Gastroesophageal sphincter (tissue), 4 donors: Measurements from ENCODE around the gene BTBD17. TPM values are rescaled to one million over a fixed set of nuclear protein-coding genes. Genes with fewer than 3 reads are reported as not detected.

Source experiments
- ATAC-seq: fragments of 150-250 bp; one replicate; pipeline ENCODE4 v1.9.1; 2016; ENCODE audit warnings: mild to moderate bottlenecking, moderate library complexity
- H3K27ac ChIP-seq, 4 donors: fragments of 200-600 bp; sonication (generic) in 3 of 4; 1 replicate in 3 of 4; 2 replicates in 1 of 4; pipeline ENCODE4 v1.5.1; 2016 to 2019
- H3K27me3 ChIP-seq: fragments of 200-600 bp; sonication (generic); one replicate; pipeline ENCODE4 v1.5.1; 2019
- H3K36me3 ChIP-seq, 2 donors: fragments of 200-600 bp; sonication (generic); one replicate each; pipeline ENCODE4 v1.5.1; 2019; ENCODE audit warnings: control low read depth in 1 of 2
- H3K4me1 ChIP-seq, 3 donors: fragments of 200-600 bp; sonication (generic); 1 replicate in 2 of 3; 2 replicates in 1 of 3; pipeline ENCODE4 v1.5.1; 2016 to 2019; ENCODE audit warnings: control low read depth in 2 of 3
- H3K4me3 ChIP-seq, 2 donors: fragments of 200-600 bp; sonication (generic); one replicate each; pipeline ENCODE4 v1.5.1; 2019; ENCODE audit warnings: mild to moderate bottlenecking in 1 of 2, moderate library complexity in 1 of 2
- H3K9me3 ChIP-seq, 3 donors: fragments of 200-600 bp; sonication (generic); one replicate each; pipeline ENCODE4 v1.5.1; 2017 to 2019; ENCODE audit warnings: control low read depth in 2 of 3
- CTCF ChIP-seq, 4 experiments: fragments of 200-600 bp in 2 of 4; fragments of 450-650 bp in 2 of 4; sonication (generic) in 1 of 4; IDR thresholded peaks; one replicate each; pipeline ENCODE4 v1.5.1; 2017 to 2019; ENCODE audit warnings: antibody characterized with exemption in 4 of 4, mild to moderate bottlenecking in 2 of 4, moderate library complexity in 2 of 4
- EP300 ChIP-seq: sonication (generic); formaldehyde crosslinking; IDR thresholded peaks from one replicate; pipeline ENCODE4 v1.6.1; 2017; ENCODE audit warnings: antibody characterized with exemption, mild to moderate bottlenecking
- POLR2A ChIP-seq, 2 donors: fragments of 450-650 bp; IDR thresholded peaks; one replicate each; pipeline ENCODE4 v1.6.1; 2017; ENCODE audit warnings: antibody characterized with exemption in 2 of 2, mild to moderate bottlenecking in 2 of 2, moderate library complexity in 1 of 2
- POLR2AphosphoS5 ChIP-seq: sonication (generic); formaldehyde crosslinking; IDR thresholded peaks from one replicate; pipeline ENCODE4 v1.6.1; 2017; ENCODE audit warnings: antibody characterized with exemption
- WGBS, 2 donors: methylation state at CpG; one replicate each; pipeline ENCODE4 v1.1.5; 2018; ENCODE audit warnings: low coverage in 1 of 2; 5-methylcytosine and 5-hydroxymethylcytosine counted together
- total RNA-seq, 4 donors: library from RNA; depleted of rRNA; stranded (reverse); fragments of >200 nt; gene quantifications; one replicate each; pipeline ENCODE4 v1.1.0, GENCODE V29; 2016

BTBD17 gene
- total RNA-seq, 4 donors from 2014 or later, result not detected

GRCh38 chr17:74329378-74329777, 32.3 kb downstream of the BTBD17 start:
- peaks cover 85% of the 10 kb centered on the region for H3K27me3 ChIP-seq
- no peak for TF ChIP-seq POLR2AphosphoS5
- TF ChIP-seq CTCF (IDR thresholded peaks at IDR 0.05), result no peak
- no peak for TF ChIP-seq EP300
- TF ChIP-seq POLR2A (IDR thresholded peaks at IDR 0.05), result no peak
- peaks cover 0 to 22% (median 7%) of the 10 kb centered on the region in 3 donors for H3K4me1 ChIP-seq
- peaks cover 0 to 7% (median 0%) of the 10 kb centered on the region in 3 donors for H3K9me3 ChIP-seq
- H3K4me3 ChIP-seq, result no peak overlapping the region
- 69% methylated on average over 3 of the region's 3 CpGs; no CpG with 5 or more reads in 1 of the 2 donors for WGBS, 2 donors
- no peak for ATAC-seq
- H3K27ac ChIP-seq, result no peak overlapping the region
- H3K36me3 ChIP-seq, result no peaks in the 10 kb centered on the region

- H3K4me3 ChIP-seq, result no peak overlapping the region
- no peaks in the 10 kb centered on the region for H3K9me3 ChIP-seq
- no peak overlapping the region for H3K27ac ChIP-seq
- H3K4me1 ChIP-seq, result peaks cover 0 to 22% (median 7%) of the 10 kb centered on the region in 3 donors
- peaks cover 80% of the 10 kb centered on the region for H3K27me3 ChIP-seq
- H3K36me3 ChIP-seq, result no peaks in the 10 kb centered on the region
- no peak for TF ChIP-seq CTCF (IDR thresholded peaks at IDR 0.05)
- no peak for TF ChIP-seq POLR2A (IDR thresholded peaks at IDR 0.05)
- no peak for TF ChIP-seq EP300
- no peak for ATAC-seq
- WGBS, 2 donors, result no CpG with 5 or more reads among the region's 3 CpGs
Observed at GRCh38 chr17:74328487-74328886, 33.2 kb downstream of the BTBD17 start.

DNA sequence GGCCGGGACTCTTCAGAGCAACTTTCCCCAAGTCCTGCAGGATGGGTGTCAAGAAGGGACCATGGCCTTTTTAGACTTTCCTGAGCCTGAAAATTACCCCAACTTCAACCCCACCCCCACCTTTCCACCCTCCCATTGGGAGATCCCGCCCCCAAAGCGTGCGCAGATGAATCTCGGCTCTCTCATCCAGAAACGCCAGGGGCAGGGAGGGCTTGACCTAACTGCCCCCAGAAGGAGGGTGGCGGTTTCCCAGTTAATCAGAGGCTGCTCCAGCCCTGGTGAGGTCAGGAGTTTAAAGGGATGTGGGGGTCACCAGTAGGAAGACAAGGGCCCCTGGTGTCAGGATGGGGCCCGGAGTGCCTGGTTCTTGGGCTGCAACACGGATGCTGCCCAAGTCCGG, 35.2 kb downstream of the BTBD17 start:
- Histone ChIP-seq H3K36me3 (no peaks in the 10 kb centered on the region), H3K4me1 (peaks cover 0 to 22% (median 7%) of the 10 kb centered on the region in 3 donors), H3K9me3 (no peaks in the 10 kb centered on the region), H3K27ac (no peak overlapping the region), H3K4me3 (peak overlapping the region in 1 of 2 donors; percentile 51), H3K27me3 (peaks cover 72% of the 10 kb centered on the region)
- WGBS, 2 donors, result 0 to 7% methylated on average over 1 to 3 of the region's 10 CpGs
- TF ChIP-seq POLR2A (IDR thresholded peaks at IDR 0.05) (no peak), CTCF (IDR thresholded peaks at IDR 0.05) (no peak)
- ATAC-seq, result no peak

GRCh38 chr17:74325743-74326379, 35.8 kb downstream of the BTBD17 start, which contains the start of gene KIF19:
TSS of gene KIF19 (plus strand) at chr17:74326226. CDS start at chr17:74326350, 124 bp downstream.
- peaks cover 0 to 22% (median 7%) of the 10 kb centered on the region in 3 donors for H3K4me1 ChIP-seq
- peaks cover 66% of the 10 kb centered on the region for H3K27me3 ChIP-seq
- peak within 1 kb of the TSS; percentile 1 to 51 for H3K4me3 ChIP-seq
- H3K36me3 ChIP-seq, result no peaks in the 10 kb centered on the region
- TF ChIP-seq CTCF (IDR thresholded peaks at IDR 0.05) (no peak), EP300 (no peak), POLR2A (IDR thresholded peaks at IDR 0.05) (no peak), POLR2AphosphoS5 (no peak)
- peak within 1 kb of the TSS in 1 of 4 donors; percentile 6 for H3K27ac ChIP-seq
- peak; percentile 51 for ATAC-seq
- WGBS, 2 donors, result no CpG with 5 or more reads among the region's 73 CpGs
- H3K9me3 ChIP-seq, result no peaks in the 10 kb centered on the region

- no peaks in the 10 kb centered on the region for H3K9me3 ChIP-seq
- H3K27ac ChIP-seq, result peak overlapping the region in 1 of 4 donors; percentile 6
- H3K4me1 ChIP-seq, result peaks cover 0 to 22% (median 7%) of the 10 kb centered on the region in 3 donors
- H3K4me3 ChIP-seq, result peak overlapping the region in 1 of 2 donors; percentile 51
- TF ChIP-seq POLR2AphosphoS5, result no peak
- no peak for TF ChIP-seq EP300
- no peak for TF ChIP-seq CTCF (IDR thresholded peaks at IDR 0.05)
- no peak for TF ChIP-seq POLR2A (IDR thresholded peaks at IDR 0.05)
- H3K36me3 ChIP-seq, result no peaks in the 10 kb centered on the region
- 19% methylated on average over 4 of the region's 11 CpGs; no CpG with 5 or more reads in 1 of the 2 donors for WGBS, 2 donors
- no peak for ATAC-seq
- peaks cover 61% of the 10 kb centered on the region for H3K27me3 ChIP-seq
Observed at GRCh38 chr17:74325376-74325742, 36.3 kb downstream of the BTBD17 start.
